HUES64 (cell line): ENCODE results near the gene NR0B1.

Source experiments
- H3K27ac ChIP-seq: 2 replicates; pipeline ENCODE4 v1.7.0; 2013; ENCODE audit warnings: low read depth, low read length, inconsistent platforms
- H3K27me3 ChIP-seq: 2 replicates; pipeline ENCODE4 v1.6.1; 2013; ENCODE audit warnings: mild to moderate bottlenecking, low read length; ENCODE audit not compliant: insufficient read depth
- H3K36me3 ChIP-seq: 2 replicates; pipeline ENCODE4 v1.6.1; 2013; ENCODE audit warnings: mild to moderate bottlenecking, low read length; ENCODE audit not compliant: insufficient read depth
- H3K4me1 ChIP-seq: 2 replicates; pipeline ENCODE4 v1.6.1; 2013; ENCODE audit warnings: mild to moderate bottlenecking, low read length, moderate library complexity; ENCODE audit not compliant: insufficient read depth
- H3K4me3 ChIP-seq: 2 replicates; pipeline ENCODE4 v1.5.1; 2013; ENCODE audit warnings: mild to moderate bottlenecking, low read length, moderate library complexity
- H3K9ac ChIP-seq: 2 replicates; pipeline ENCODE4 v1.6.1; 2013; ENCODE audit warnings: mild to moderate bottlenecking, low read depth, low read length
- H3K9me3 ChIP-seq: 2 replicates; pipeline ENCODE4 v1.6.1; 2013; ENCODE audit warnings: low read depth, low read length; ENCODE audit not compliant: insufficient read depth
- whole genome bisulfite sequencing: fragments of 150-250, 120-280 bp; methylation state at CpG from one replicate; pipeline ENCODE4 v1.1.7; 2013; ENCODE audit warnings: missing lambda C conversion rate; 5-methylcytosine and 5-hydroxymethylcytosine counted together

The NR0B1 gene

DNA sequence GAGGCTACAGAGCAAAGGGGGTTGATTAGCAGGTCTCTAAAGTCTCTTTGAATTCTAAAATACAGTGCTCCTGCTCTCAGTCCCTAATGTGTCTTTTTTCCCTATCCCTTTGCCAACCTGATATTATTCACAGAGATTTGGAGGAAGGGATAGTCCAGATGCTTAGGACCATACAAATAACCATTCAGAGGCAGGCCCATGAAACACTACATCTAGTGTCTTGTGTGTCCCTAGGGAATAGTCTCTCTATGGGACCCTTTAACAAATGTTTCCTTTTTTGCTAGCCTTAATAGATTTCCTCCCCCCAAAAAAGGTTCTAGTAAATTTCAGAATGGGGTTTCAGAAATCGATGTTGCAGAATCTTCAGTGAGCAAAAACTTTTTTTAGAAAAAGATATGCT lies 1.7 kb downstream of the NR0B1 start:
- Histone ChIP-seq H3K4me1 (0 out of 2 replicates have a peak, but pooled peaks cover 5% of the 10 kb centered on the region), H3K27me3 (peaks cover 46% of the 10 kb centered on the region), H3K4me3 (no peak overlapping the region), H3K9ac (no peak overlapping the region), H3K9me3 (no peaks in the 10 kb centered on the region), H3K27ac (no peak overlapping the region), H3K36me3 (no peaks in the 10 kb centered on the region)
- WGBS, result no CpG with 5 or more reads among the region's 1 CpG

DNA sequence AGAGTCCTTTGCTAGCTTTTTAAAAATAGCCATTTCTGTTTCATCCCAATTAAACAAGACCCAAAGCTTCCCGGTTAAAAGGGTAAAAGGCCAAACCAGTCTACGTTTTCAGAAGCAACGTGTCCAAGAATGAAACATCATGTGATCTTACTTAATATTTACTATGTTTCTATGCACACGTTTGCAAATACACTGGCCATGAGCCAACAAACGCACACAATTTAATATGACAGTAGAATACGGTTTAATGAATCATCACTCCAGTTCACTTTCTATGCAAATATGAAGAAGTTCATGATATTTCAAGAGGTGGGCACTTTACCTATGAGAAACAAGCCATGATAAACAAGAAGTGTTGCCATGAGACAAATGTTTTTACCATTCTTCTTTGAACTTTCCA lies 4.3 kb downstream of the NR0B1 start:
- H3K4me1 ChIP-seq, result peaks cover 12% of the 10 kb centered on the region
- 96% methylated on average over 3 of the region's 6 CpGs for WGBS
- no peak overlapping the region for H3K27ac ChIP-seq
- H3K4me3 ChIP-seq, result no peak overlapping the region
- H3K27me3 ChIP-seq, result peaks cover 36% of the 10 kb centered on the region
- no peak overlapping the region for H3K9ac ChIP-seq
- H3K9me3 ChIP-seq, result no peaks in the 10 kb centered on the region
- H3K36me3 ChIP-seq, result no peaks in the 10 kb centered on the region

DNA sequence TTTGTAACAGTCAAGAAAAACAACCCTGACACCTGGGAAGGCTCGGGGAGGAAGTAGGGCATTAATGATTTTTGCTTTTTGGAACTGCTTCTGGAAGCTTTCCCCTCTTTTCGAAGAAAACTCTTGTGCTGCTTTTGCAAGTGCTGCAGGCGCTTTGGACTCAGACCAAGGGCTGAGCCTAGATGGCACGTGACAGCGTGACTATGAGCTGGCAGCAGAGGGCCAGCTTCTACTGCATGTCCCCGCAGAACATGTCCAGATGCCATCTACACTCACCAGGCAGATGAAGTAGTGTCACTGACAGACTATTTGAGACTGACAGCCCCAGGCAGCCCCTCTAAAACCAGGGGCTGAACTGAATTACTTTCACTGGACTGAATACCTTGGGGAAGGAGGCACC lies 6.2 kb downstream of the NR0B1 start:
- Histone ChIP-seq H3K9me3 (no peaks in the 10 kb centered on the region), H3K4me3 (no peak overlapping the region), H3K9ac (no peak overlapping the region), H3K27ac (no peak overlapping the region), H3K27me3 (peaks cover 17% of the 10 kb centered on the region), H3K4me1 (peaks cover 12% of the 10 kb centered on the region), H3K36me3 (no peaks in the 10 kb centered on the region)
- WGBS, result 77% methylated on average over 6 of the region's 6 CpGs

DNA sequence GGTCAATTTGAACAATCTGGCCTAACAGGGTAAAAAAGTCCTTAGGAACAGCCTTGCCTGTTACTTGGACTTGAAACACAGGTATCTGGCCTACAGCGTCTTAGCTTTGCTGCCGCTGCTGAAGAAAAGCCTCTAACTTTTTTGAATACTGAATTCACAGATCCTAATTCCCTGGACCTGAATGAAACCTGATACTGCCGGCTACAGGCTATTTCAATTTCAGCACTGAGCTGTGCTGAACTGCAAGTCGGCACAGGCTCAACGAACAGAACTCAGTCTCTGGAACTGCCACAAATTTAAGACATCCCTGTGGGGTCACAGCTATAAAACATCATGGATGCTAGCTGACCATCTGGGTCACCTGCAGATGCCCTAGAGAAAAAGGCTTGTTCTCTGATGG lies 7.2 kb downstream of the NR0B1 start:
- no peak overlapping the region for H3K9ac ChIP-seq
- WGBS, result 42% methylated on average over 5 of the region's 5 CpGs
- no peaks in the 10 kb centered on the region for H3K36me3 ChIP-seq
- peaks cover 12% of the 10 kb centered on the region for H3K4me1 ChIP-seq
- H3K27me3 ChIP-seq, result peaks cover 7% of the 10 kb centered on the region
- no peak overlapping the region for H3K4me3 ChIP-seq
- H3K9me3 ChIP-seq, result no peaks in the 10 kb centered on the region
- no peak overlapping the region for H3K27ac ChIP-seq

DNA sequence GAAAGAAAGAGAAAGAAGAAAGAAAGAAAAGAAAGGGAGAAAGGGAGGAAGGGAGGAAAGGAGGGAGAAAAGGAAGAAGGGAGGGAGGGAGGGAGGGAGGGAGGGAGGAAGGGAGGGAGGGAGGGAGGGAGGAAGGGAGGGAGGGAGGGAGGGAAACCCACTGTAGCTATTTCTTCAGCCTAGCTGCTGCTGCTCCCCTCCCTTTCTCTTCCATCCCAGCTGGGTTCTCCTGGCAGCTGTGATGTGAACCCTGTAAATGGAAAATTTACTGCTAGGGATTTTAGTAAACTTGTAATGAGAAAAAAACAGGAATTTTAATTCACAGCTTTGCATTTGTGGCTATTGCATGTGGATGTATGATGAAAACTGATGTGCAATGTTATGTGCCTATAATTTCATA lies 8.0 kb downstream of the NR0B1 start:
- Histone ChIP-seq H3K27ac (no peak overlapping the region), H3K4me1 (peaks cover 12% of the 10 kb centered on the region), H3K9ac (no peak overlapping the region), H3K9me3 (no peaks in the 10 kb centered on the region), H3K27me3 (peaks cover under 1% of the 10 kb centered on the region; the same call in 1 of the 2 replicates), H3K36me3 (no peaks in the 10 kb centered on the region), H3K4me3 (no peak overlapping the region)

DNA sequence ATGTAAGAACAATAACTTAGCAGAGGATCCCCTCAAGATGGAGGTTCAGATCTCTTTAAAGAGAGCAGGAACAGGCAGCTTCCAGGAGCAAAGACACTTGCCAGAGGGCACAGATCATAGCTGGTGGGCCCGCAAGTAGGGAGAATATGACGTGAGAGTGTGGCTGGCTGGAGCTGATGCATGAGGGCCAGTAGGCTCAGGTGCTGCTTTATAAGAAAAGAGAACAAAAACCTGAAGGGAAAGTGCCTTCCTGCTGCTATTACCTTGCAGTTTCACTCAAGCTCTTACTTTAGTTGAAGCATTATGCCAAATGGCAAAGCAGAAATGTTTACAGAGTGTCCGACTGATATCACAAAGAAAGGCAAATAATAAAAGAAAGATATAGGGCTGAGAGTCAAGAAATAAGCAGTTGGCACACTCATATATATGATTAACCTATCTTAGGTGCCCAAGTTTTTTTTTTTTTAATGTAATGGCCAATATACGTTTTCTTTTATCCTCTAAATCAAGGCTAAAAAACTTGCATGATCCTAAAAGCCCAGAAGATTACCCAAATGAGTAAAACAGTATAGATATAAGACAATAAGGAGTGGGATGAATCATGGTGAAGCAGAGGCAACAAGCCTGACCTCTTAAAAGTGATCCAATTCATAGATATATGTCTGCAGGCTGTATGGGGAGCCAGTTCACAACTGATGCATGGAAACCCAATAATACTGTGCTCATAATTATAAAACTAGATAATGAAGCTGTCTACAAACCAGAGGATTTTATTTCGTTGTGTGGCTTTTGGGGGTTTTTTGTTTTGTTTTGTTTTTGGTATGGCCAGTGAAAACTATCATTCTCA lies 12.6 kb downstream of the NR0B1 start:
- H3K36me3 ChIP-seq, result no peaks in the 10 kb centered on the region
- H3K9ac ChIP-seq, result no peak overlapping the region
- H3K27ac ChIP-seq, result no peak overlapping the region
- WGBS, result 96% methylated on average over 2 of the region's 5 CpGs
- H3K4me3 ChIP-seq, result no peak overlapping the region
- no peaks in the 10 kb centered on the region for H3K27me3 ChIP-seq
- peaks cover 4% of the 10 kb centered on the region for H3K4me1 ChIP-seq
- H3K9me3 ChIP-seq, result no peaks in the 10 kb centered on the region

DNA sequence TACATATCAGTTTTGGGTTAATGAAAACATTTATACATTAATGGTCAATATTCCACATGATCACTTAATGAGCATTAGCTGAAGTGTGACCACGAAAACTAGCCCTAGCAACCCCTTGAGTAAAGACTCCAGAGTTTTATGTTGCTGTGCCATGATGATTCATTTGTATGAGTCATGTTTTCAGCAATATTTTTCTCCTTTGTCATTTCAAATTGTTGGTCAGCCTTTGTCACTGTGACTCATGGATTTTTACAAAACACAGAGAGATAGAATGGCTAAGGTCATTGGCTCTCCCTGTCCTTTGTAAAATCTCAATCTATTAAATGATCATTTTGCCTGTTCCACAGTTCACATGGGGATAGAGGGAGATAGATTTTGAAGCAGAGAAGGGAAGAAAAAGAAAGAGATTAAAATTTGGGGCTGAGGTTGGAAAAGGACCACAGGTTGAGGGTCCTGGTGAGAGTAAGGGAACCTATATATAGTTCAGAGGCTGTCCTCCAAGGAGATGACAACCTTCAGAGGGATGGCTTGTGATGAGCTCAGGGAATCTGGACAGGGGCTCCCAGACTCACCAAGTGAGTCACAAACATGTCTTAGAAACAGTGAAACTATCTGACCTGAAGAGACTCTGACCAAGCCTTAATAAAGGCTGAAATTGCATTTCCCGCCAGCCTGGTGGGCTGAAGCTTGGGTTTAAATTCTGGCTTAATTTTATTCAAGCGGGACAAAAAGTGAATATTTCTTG lies 25.6 kb downstream of the NR0B1 start:
- Histone ChIP-seq H3K4me1 (no peaks in the 10 kb centered on the region), H3K9me3 (no peaks in the 10 kb centered on the region), H3K27me3 (no peaks in the 10 kb centered on the region), H3K4me3 (no peak overlapping the region), H3K27ac (no peak overlapping the region), H3K36me3 (no peaks in the 10 kb centered on the region), H3K9ac (no peak overlapping the region)
- 100% methylated on average over 1 of the region's 3 CpGs for WGBS

DNA sequence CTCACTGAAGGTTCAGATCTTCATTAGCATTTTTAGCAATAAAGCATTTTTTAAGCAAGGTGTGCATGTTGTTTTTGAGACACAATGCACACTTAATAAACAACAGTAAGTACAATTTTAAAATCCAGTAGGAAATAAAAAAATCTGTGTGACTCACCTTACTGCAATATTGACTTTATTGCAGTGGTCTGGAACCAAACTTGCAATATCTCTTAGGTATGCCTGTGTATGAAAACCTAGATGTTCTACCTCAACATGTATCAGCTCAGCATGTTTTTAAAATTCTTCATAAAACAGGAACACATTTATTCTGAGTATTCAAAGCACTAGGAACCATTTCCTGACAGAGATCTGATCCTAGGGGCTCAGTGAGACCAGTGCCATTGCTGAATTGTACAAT lies 26.7 kb downstream of the NR0B1 start:
- H3K4me3 ChIP-seq, result no peak overlapping the region
- no peaks in the 10 kb centered on the region for H3K27me3 ChIP-seq
- no peaks in the 10 kb centered on the region for H3K9me3 ChIP-seq
- no peaks in the 10 kb centered on the region for H3K4me1 ChIP-seq
- H3K27ac ChIP-seq, result no peak overlapping the region
- H3K9ac ChIP-seq, result no peak overlapping the region
- H3K36me3 ChIP-seq, result no peaks in the 10 kb centered on the region

DNA sequence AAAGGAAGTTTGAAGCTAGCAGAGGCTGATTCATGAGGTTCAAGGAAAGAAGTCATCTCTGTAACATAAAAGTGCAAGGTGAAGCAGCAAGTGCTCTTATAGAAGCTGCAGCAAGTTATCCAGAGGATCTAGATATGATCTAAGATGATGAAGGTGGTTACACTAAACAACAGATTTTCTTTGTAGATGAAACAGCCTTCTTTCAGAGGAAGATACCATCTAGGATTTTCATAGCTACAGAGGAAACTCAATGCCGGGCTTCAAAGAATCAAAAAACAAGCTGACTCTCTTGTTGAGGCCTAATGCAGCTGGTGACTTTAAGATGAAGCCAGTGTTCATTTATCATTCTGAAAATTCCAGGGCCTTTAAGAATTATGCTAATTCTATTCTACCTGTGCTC lies 28.8 kb downstream of the NR0B1 start:
- H3K9me3 ChIP-seq, result no peaks in the 10 kb centered on the region
- H3K27ac ChIP-seq, result no peak overlapping the region
- no peak overlapping the region for H3K9ac ChIP-seq
- 100% methylated on average over 1 of the region's 1 CpG for WGBS
- no peaks in the 10 kb centered on the region for H3K27me3 ChIP-seq
- no peaks in the 10 kb centered on the region for H3K36me3 ChIP-seq
- H3K4me3 ChIP-seq, result no peak overlapping the region
- H3K4me1 ChIP-seq, result no peaks in the 10 kb centered on the region

DNA sequence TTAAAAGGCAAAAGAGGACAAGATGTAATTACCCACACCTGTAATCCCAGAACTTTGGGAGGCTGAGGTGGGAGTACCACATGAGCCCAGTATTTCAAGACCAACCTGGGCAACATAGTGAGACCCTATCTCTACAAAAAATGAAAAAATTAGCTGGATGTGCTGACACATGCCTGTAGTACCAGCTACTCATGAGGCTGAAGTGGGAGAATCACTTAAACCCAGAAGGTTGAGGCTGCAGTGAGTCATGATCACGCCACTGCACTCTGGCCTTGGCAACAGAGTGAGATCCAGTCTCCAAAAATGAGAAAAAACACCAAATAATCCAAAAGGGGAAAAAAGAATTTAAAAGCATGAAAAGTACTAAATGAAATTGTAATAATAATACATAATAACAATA lies 30.8 kb downstream of the NR0B1 start:
- no peaks in the 10 kb centered on the region for H3K4me1 ChIP-seq
- H3K9me3 ChIP-seq, result no peaks in the 10 kb centered on the region
- WGBS, result 100% methylated on average over 1 of the region's 1 CpG
- H3K9ac ChIP-seq, result no peak overlapping the region
- no peak overlapping the region for H3K27ac ChIP-seq
- H3K4me3 ChIP-seq, result no peak overlapping the region
- no peaks in the 10 kb centered on the region for H3K36me3 ChIP-seq
- no peaks in the 10 kb centered on the region for H3K27me3 ChIP-seq

DNA sequence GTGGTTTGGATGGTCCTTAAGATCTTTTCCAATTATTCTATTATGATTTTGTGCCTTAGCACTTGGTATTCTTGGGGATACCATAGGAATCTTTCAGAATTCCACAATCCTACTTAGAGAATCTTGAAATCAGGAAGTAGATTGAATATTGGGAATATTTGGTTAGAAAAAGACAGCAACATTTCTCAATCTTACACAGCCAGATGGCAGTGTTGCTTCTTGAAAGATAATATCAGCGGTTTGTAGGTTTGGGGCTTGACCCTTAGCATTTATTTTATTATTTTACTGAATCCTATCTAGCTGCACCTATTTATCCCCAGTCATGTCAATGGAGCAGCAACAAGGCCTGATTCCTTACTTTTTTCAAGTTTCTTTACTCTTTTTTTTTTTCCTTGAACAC lies 33.7 kb downstream of the NR0B1 start:
- no CpG with 5 or more reads among the region's 1 CpG for WGBS
- H3K36me3 ChIP-seq, result no peaks in the 10 kb centered on the region
- H3K9ac ChIP-seq, result no peak overlapping the region
- no peaks in the 10 kb centered on the region for H3K27me3 ChIP-seq
- H3K4me3 ChIP-seq, result no peak overlapping the region
- no peaks in the 10 kb centered on the region for H3K9me3 ChIP-seq
- H3K27ac ChIP-seq, result no peak overlapping the region
- H3K4me1 ChIP-seq, result no peaks in the 10 kb centered on the region
